Stimulated activated CD8-positive, alpha-beta memory T cell treated with anti-CD3 and anti-CD28 coated beads, Interleukin-4, amount 100 ng/mL, for 24 hours (primary cell): ENCODE measurements around the gene TMEM131L.
A peak's percentile ranks its signal among the peaks of the same experiment; 100 is the strongest.
"Not testable (repeated sequence)": the region's sequence is repeated elsewhere in the genome, so short reads cannot be mapped to it uniquely, and the experiment has no call there.

Experiments
- DNase-seq: peaks from one replicate; pipeline ENCODE4 v3.0.0-alpha.2; 2020; ENCODE audit warnings: low read depth

The TMEM131L gene

DNA sequence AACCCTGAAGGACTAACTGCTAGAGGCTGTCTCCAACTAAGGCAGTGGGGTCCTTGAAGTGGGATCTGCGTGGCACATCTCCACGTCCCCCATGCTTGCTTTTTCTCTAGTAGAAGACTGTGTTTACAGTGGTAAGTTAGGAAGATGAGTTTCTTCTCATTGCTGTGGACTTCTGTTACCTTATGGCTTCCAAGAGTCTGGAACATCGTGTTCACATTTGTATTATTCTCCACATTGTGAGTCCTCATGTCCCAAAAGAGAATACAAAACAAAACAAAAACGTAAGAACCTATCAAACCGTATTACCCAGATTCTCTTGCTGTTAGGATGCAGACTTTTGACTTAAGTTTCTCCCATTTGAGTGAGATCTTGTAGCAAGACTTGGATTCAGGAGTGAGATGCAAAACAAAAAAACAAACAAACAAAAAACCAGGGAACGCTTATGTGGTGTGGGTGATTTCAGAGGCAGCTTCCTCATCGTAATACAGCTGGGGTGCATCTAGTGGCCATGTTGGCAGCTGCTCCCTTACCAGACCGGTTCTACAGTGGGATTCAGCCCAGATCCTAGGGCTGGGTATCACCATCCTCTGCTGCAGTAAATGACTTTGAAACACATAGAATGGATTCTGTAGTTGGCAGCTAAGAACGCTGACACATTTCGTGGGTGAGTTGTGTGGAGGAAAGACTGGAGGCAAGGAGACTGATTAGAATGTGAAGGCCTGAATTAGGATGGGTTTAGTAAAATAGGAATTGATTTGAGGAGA is 41.3 kb downstream of the TMEM131L start:
- no peak for DNase-seq

- DNase-seq = not testable (repeated sequence)
Observed at GRCh38 chr4:153509212-153509611, 43.1 kb downstream of the TMEM131L start.

DNA sequence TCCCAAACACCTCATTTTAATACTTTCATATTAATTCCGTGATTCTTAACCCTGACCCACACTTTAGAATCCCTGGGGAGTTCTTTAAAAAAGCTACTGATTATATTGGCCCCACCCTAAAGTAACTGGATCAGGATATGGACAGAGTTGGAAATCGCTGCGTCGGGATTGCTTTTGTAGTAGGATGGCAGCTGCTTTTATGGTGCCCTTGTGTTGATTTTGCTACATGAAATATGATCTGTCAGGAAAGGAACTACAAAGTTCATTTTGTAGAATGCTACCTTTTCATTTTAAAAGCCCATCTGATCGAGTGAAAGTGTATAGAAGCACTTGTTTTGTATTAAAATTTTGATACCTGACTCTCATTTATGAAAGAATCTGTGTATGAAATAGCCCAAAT is 43.6 kb downstream of the TMEM131L start:
- DNase-seq = no peak

GRCh38 chr4:153510252-153511001 is 44.3 kb downstream of the TMEM131L start:
- no peak for DNase-seq

- no peak for DNase-seq
Observed at GRCh38 chr4:153511104-153511503, 44.9 kb downstream of the TMEM131L start.

DNA sequence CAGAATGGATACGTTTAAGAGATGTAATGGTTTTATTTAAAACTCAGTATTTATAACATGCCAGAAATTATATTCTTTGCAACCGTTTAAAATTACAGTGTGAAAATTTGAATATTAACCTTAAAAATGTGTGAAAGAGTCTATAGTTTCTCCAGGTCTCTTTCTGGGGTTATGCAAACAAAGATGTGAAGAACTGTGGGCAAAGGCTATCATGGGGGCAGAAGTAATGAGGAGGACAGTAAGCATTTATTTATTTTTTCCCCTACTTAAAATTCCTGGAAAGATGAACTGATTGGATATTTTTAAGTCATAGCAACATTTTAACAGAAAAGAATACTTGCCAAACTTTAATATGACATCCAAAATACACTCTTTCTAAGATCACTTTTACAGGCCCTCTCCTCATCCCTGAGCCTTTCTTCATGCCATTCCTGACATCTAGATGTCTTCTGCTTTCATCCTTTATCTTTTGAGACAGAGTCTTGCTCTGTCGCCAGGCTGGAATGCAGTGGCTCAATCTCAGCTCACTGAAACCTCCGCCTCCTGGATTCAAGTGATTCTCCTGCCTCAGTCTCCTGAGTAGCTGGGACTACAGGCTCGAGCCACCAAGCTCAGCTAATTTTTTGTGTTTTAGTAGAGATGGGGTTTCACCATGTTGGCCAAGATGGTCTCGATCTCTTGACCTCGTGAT is 46.1 kb downstream of the TMEM131L start:
- DNase-seq = no peak

- DNase-seq = no peak
Observed at GRCh38 chr4:153512952-153513500, 46.9 kb downstream of the TMEM131L start.

DNA sequence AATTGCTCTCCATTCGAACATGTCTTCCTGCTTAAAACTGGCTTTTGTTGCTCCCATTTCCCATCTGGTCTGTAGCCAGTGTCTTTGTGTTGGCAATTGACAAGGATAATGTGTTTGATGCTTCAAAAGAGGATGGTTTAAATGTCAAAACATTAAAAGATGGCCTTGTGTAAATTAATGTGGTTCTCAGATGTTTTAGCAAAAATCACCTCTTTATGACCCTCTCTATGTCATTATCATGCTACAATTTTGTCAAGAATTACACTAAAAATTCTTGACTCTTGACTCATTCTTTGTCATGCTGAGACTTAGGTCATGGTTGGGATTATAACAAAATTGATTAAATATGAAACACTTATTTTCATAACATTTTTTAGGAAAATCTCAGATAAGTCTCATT is 47.4 kb downstream of the TMEM131L start:
- DNase-seq = no peak

DNA sequence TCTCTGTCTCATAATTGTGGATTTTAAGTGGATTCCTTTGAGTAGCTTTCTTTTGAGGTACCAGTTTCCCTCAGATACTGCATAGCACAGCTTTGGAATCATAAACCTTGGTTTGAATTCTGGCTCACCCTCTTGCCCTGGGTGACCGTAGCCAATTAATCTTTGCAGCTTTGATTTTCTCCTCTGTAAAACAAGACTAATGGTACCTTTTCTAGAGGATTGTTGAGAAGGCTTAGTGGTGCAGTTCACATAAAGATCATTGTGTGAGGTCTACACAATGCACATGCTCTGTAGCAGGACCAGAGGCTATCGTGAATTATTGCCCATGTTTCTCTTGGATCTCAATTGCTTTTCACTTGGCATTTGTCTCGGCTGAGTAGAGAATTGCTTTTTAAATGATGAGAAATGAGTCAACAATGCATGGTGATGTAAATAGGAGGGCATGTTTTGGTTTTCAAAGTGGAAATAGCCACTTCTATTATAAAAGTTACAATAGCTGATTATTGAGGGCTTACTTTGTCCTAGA is 47.9 kb downstream of the TMEM131L start:
- DNase-seq = no peak

- DNase-seq = no peak
Observed at GRCh38 chr4:153514688-153515426, 48.7 kb downstream of the TMEM131L start.

- DNase-seq = no peak
Observed at GRCh38 chr4:153517159-153517558, 51.0 kb downstream of the TMEM131L start.

DNA sequence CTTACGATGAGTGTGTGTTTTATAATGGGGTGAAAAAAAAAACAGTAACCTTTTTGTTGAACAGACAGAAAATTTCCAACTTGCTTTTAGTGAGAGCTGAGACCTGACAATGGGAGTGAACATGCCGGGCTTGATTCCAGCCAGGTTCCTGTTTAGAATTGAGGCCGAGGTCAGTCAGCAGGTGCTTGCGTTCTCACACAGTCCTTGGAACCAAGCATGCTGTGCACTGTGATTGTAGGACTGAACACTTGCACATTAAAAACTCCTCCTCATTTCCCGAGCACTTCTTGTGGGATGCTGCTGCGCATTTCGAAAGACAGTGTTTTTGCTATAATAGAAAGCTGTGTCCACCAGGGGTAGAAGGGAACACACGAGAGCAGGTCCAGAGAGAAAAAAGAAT is 51.8 kb downstream of the TMEM131L start:
- no peak for DNase-seq

DNA sequence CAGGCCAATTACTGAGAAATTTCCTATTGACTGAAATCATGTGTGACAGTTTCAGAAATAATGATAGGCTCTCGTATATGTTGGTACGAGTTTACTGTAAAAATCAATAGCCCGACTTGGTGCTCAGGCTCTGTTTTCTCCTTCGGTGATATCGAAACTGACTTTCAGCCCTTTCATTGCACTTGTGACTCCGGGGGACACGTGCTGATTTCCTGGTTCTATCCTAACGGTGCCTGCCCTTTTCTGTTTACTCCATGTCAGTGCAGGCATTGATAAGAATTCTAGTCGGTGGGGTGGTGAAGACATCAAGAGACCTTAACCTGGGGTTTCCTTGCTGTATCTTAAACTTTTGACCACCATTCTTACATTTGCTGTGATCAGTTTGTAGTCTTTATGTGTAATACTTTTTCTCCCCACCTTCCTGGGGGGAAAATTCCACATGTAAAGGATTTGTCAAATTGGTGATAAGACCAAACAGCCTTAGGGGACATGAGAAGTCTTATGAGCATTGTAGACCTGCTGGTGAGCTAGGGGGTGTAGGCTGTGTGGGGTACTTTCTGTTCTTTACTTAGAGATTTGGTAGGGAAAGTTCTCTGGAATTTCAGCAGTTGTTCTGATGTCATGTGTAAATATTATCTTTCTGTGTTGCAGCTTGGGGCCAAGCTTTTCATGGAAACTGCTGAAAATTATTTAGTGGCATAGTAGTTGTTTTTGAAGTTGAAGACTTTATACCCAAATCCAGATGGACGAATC is 52.7 kb downstream of the TMEM131L start:
- no peak for DNase-seq

- no peak for DNase-seq
Observed at GRCh38 chr4:153519687-153520086, 53.5 kb downstream of the TMEM131L start.

GRCh38 chr4:153520227-153520626 is 54.1 kb downstream of the TMEM131L start:
- DNase-seq = no peak

- DNase-seq = no peak
Observed at GRCh38 chr4:153520801-153521329, 54.7 kb downstream of the TMEM131L start.

DNA sequence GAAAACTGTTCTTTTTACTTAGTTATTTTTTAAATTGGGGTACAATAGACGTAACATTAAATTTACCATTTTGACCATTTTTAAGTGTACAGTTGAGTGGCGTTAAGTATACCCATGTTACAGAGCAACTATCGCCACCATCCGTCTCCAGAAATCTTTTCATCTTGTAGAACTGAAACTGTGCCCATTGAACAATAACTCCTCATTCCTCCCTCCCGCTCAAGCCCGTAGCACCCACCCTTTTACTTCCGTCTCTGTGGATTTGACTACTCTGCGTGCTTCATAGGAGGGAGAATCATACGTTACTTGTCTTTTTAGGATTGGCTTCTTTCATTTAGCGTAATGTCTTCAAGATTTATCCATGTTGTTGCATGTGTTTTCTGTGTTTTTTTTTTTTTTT is 55.3 kb downstream of the TMEM131L start:
- no peak for DNase-seq

DNA sequence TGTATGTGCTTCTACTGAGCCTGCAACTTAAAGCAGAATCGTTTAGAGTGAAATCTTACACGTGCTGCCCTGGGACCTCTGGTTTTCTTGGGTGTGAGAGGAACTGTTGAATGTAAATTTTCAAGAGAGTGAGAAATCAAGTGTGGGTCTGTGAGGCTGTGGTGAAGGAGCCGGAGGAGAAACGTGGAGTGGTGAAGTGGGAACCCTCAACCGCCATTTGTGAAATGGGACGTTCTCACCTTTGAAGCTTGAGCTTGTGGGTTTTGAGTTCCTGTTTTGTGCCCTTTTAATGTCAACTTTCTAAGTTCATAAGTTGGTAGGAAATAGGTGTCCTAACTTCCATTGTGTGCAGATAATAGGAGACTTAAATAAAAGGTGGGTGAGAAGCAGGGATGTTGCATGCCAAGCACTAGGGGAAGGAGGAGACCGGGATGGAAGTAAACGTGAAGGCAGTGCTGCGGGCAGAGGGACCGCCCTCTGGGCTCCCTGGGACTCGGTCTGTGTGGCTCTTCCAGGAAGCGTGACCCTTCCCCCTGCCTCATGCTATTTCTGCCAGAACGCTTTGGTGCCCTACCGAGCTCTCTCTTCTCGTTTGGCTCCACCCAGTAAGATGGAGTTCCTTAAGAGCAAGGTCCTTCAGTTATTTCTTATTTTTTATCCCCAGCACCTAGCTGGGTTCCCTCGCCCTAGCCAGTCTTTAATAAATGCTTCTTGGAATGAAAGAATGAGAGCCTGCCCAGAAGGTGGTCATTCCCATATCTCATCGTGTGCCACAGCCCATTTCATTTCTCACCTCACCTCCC is 56.0 kb downstream of the TMEM131L start:
- DNase-seq = peak; percentile 36

DNA sequence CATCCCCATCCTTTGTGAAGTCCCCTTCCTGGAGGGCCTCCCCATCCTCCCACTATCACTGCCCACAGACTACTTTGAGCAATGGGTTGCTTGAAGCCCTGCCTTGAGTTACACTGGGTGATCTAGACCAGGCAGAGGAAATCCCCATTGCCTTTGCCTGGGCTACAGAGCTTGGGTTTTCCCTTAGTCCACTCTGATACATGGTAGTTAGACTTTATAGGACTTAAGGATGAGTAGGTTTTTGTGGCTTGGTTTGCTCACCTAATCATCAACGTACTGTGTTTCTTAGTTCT is 56.6 kb downstream of the TMEM131L start:
- DNase-seq = peak; percentile 36

DNA sequence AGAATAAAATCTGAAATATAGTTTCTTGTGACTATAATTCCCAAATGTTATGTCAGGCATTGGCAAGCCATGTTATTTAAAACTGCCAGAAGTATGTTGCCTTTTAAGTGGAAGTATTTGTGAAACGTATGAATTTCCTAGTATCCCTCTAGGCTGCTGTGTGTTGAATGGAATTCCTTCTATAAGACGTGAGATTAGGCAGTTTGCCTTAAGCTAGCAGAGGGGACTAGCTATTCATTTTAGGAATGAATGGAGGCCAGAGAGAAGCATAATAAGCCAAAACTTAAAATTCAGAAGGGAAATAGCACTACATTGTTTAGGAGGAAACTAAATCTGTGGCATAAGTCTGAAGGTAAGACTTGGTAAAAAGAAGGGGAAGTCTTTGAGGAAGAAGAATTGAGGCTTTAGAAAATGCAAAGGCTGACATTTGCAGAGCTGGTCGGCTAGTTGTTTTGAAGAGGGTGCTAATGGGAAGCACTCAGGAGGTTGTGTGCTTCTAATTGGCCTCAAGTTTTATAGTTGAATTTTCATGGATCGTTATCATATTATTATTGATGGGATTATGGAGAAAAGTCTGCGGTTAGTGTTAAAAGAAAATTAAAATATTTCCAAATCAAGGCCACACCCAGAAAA is 57.1 kb downstream of the TMEM131L start:
- DNase-seq = no peak
